HAP-1 (cell line): ENCODE results near the gene AHNAK2.
"Not testable (repeated sequence)": the region's sequence is repeated elsewhere in the genome, so short reads cannot be mapped to it uniquely, and the experiment has no call there.

Experiments used
- DNase-seq, 2 experiments: peaks; one replicate each; pipeline ENCODE4 v3.0.0-alpha.2; 2016 to 2020; ENCODE audit warnings: low spot score in 2 of 2
- H3K27me3 ChIP-seq: fragments of 250-450 bp; sonication (Bioruptor Pico); 2 replicates; pipeline ENCODE4 v1.5.1; 2020; ENCODE audit warnings: low read depth, mild to moderate bottlenecking, moderate library complexity
- H3K36me3 ChIP-seq: fragments of 250-450 bp; sonication (Bioruptor Pico); replicated peaks from 2 replicates; pipeline ENCODE4 v1.5.1; 2020; ENCODE audit warnings: mild to moderate bottlenecking
- H3K4me1 ChIP-seq: fragments of 250-450 bp; sonication (Bioruptor Pico); 2 replicates; pipeline ENCODE4 v1.5.1; 2020; ENCODE audit warnings: mild to moderate bottlenecking
- H3K4me3 ChIP-seq: fragments of 250-450 bp; sonication (Bioruptor Pico); 2 replicates; pipeline ENCODE4 v1.5.1; 2020; ENCODE audit warnings: mild to moderate bottlenecking, moderate library complexity
- H3K9me3 ChIP-seq: fragments of 250-450 bp; sonication (Bioruptor Pico); 2 replicates; pipeline ENCODE4 v1.5.1; 2020; ENCODE audit warnings: mild to moderate bottlenecking, moderate library complexity
- in situ Hi-C: fragments of 300-500 bp; cut with MboI; formaldehyde crosslinking; loops from 3 replicates; pipeline ENCODE4 v1.14.3; 2020; ENCODE audit warnings: low sequenced_read_pairs, inconsistent platforms, mixed read lengths

The AHNAK2 gene

GRCh38 chr14:104953896-104954656 lies 24.1 kb downstream of the AHNAK2 start:
- Histone ChIP-seq H3K4me3 (no peak overlapping the region), H3K27me3 (0 out of 2 replicates have a peak, but pooled peaks cover 2% of the 10 kb centered on the region), H3K4me1 (no peaks in the 10 kb centered on the region), H3K36me3 (no peaks in the 10 kb centered on the region), H3K9me3 (no peaks in the 10 kb centered on the region)
- in situ Hi-C loops, result no loop called here
- DNase-seq, result no peak

DNA sequence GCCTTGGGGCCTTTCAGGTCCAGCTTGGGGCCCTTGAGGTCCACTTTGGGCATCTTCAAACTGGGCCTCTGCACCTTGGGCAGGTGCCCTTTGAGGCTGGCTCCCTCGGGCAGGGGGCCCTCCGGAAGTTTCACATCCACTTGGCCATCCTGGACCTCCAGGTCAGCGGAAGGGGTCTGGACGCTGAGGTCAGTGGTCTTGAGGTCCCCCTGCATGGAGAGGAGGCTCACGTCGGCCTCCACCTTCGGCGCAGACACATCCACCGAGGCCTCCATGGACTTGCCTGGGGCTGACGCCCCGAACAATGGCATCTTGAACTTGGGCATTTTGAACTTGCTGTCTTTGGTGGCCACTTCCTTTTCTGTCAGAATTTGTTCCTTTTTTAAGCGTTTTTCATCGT lies 25.1 kb downstream of the AHNAK2 start:
- DNase-seq, result no peak
- Histone ChIP-seq H3K4me3 (no peak overlapping the region), H3K27me3 (0 out of 2 replicates have a peak, but pooled peaks cover 2% of the 10 kb centered on the region), H3K9me3 (no peaks in the 10 kb centered on the region), H3K4me1 (no peaks in the 10 kb centered on the region), H3K36me3 (no peaks in the 10 kb centered on the region)
- in situ Hi-C loops, result no loop called here

DNA sequence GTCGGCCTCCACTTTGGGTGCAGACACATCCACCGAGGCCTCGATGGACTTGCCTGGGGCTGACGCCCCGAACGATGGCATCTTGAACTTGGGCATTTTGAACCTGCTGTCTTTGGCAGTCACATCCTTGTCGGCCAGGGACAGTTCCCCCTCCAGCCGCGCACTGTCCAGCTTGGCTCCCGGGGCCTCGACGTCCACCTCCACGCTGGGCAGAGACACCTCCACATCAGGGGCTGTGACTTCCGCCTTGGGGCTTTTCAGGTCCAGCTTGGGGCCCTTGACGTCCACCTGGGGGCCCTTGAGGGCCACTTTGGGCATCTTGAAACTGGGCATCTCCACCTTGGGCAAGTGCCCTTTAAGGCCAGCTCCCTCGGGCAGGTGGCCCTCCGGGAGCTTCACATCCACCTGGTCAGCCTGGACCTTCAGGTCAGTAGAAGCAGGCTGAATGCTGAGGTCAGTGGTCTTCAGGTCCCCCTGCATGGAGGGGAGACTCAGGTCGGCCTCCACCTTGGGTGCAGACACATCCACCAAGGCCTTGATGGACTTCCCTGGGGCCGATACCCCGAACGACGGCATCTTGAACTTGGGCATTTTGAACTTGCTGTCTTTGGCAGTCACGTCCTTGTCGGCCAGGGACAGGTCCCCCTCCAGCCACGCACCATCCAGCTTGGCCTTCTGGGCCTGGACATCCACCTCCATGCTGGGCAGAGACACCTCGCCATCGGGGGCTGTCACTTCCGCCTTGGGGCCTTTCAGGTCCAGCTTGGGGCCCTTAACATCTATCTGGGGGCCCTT lies 26.1 kb downstream of the AHNAK2 start:
- H3K27me3 ChIP-seq, H3K4me1 ChIP-seq, H3K4me3 ChIP-seq, DNase-seq, in situ Hi-C loops, H3K9me3 ChIP-seq, H3K36me3 ChIP-seq: not testable (repeated sequence)

GRCh38 chr14:104950701-104951100 lies 27.5 kb downstream of the AHNAK2 start:
- H3K9me3 ChIP-seq, in situ Hi-C loops, H3K4me3 ChIP-seq, H3K36me3 ChIP-seq, H3K27me3 ChIP-seq, DNase-seq, H3K4me1 ChIP-seq: not testable (repeated sequence)

GRCh38 chr14:104950021-104950420 lies 28.2 kb downstream of the AHNAK2 start:
- no peak overlapping the region for H3K4me3 ChIP-seq
- H3K27me3 ChIP-seq, result 0 out of 2 replicates have a peak, but pooled peaks cover 2% of the 10 kb centered on the region
- in situ Hi-C loops, result no loop called here
- H3K9me3 ChIP-seq, result no peaks in the 10 kb centered on the region
- no peaks in the 10 kb centered on the region for H3K36me3 ChIP-seq
- no peak for DNase-seq
- H3K4me1 ChIP-seq, result no peaks in the 10 kb centered on the region

GRCh38 chr14:104949406-104949955 lies 28.7 kb downstream of the AHNAK2 start:
- H3K4me1 ChIP-seq, H3K9me3 ChIP-seq, H3K4me3 ChIP-seq, H3K36me3 ChIP-seq, H3K27me3 ChIP-seq, DNase-seq, in situ Hi-C loops: not testable (repeated sequence)

- Histone ChIP-seq H3K4me1 (no peaks in the 10 kb centered on the region), H3K9me3 (no peaks in the 10 kb centered on the region), H3K36me3 (no peaks in the 10 kb centered on the region), H3K4me3 (no peak overlapping the region), H3K27me3 (no peaks in the 10 kb centered on the region)
- in situ Hi-C loops, result no loop called here
- no peak for DNase-seq
Observed at GRCh38 chr14:104948736-104949031, 29.5 kb downstream of the AHNAK2 start.

- in situ Hi-C loops, H3K27me3 ChIP-seq, DNase-seq, H3K36me3 ChIP-seq, H3K9me3 ChIP-seq, H3K4me1 ChIP-seq, H3K4me3 ChIP-seq: not testable (repeated sequence)
Observed at GRCh38 chr14:104947881-104948735, 30.1 kb downstream of the AHNAK2 start.

GRCh38 chr14:104947201-104947600 lies 31.0 kb downstream of the AHNAK2 start:
- DNase-seq, H3K27me3 ChIP-seq, H3K36me3 ChIP-seq, H3K9me3 ChIP-seq, in situ Hi-C loops, H3K4me3 ChIP-seq, H3K4me1 ChIP-seq: not testable (repeated sequence)

DNA sequence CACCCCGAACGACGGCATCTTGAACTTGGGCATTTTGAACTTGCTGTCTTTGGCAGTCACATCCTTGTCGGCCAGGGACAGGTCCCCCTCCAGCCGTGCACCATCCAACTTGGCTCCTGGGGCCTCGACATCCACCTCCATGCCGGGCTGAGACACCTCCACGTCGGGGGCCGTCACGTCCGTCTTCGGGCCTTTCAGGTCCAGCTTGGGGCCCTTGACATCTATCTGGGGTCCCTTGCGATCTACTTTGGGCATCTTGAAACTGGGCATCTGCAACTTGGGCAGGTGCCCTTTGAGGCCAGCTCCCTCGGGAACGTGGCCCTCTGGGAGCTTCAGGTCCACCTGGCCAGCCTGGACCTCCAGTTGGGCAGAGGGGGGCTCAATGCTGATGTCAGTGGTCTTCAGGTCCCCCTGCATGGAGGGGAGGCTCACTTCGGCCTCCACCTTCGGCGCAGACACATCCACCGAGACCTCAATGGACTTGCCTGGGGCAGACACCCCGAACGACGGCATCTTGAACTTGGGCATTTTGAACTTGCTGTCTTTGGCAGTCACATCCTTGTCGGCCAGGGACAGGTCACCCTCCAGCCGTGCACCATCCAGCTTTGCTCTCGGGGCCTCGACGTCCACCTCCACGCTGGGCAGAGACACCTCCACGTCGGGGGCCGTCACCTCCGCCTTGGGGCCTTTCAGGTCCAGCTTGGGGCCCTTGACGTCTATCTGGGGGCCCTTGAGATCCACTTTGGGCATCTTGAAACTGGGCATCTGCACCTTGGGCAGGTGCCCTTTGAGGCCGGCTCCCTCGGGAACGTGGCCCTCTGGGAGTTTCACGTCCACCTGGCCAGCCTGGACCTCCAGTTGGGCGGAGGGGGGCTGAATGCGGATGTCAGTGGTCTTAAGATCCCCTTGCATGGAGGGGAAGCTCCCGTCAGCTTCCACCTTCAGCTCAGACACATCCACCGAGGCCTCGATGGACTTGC lies 31.9 kb downstream of the AHNAK2 start:
- DNase-seq, H3K4me1 ChIP-seq, in situ Hi-C loops, H3K4me3 ChIP-seq, H3K9me3 ChIP-seq, H3K36me3 ChIP-seq, H3K27me3 ChIP-seq: not testable (repeated sequence)

DNA sequence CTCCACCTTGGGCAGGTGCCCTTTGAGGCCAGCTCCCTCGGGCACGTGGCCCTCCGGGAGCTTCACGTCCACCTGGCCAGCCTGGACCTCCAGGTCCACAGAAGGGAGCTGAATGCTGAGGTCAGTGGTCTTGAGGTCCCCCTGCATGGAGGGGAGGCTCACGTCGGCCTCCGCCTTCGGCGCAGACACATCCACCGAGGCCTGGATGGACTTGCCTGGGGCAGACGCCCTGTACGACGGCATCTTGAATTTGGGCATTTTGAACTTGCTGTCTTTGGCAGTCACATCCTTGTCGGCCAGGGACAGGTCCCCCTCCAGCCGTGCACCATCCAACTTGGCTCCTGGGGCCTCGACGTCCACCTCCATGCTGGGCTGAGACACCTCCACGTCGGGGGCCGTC lies 32.9 kb downstream of the AHNAK2 start:
- H3K27me3 ChIP-seq, H3K4me1 ChIP-seq, in situ Hi-C loops, H3K9me3 ChIP-seq, H3K4me3 ChIP-seq, DNase-seq, H3K36me3 ChIP-seq: not testable (repeated sequence)

- H3K4me1 ChIP-seq, H3K4me3 ChIP-seq, DNase-seq, in situ Hi-C loops, H3K9me3 ChIP-seq, H3K36me3 ChIP-seq: not testable (repeated sequence)
- peaks cover 14% of the 10 kb centered on the region for H3K27me3 ChIP-seq
Observed at GRCh38 chr14:104944436-104945205, 33.6 kb downstream of the AHNAK2 start.
